NB4 (cell line): ENCODE results near the gene TXNDC15.

Experiments
- CTCF ChIP-seq: IDR thresholded peaks from one replicate; pipeline ENCODE4 v1.5.1; 2012; ENCODE audit warnings: low read depth, low read length
- MAX ChIP-seq: IDR thresholded peaks from 2 replicates; pipeline ENCODE4 v1.6.1; 2011; ENCODE audit warnings: low read depth, low read length
- MYC ChIP-seq: IDR thresholded peaks from 2 replicates; pipeline ENCODE4 v1.6.1; 2011; ENCODE audit warnings: low read depth, low read length
- POLR2A ChIP-seq: IDR thresholded peaks from 2 replicates; pipeline ENCODE4 v1.6.1; 2011; ENCODE audit warnings: mild to moderate bottlenecking; ENCODE audit not compliant: insufficient read length; ENCODE audit errors: extremely low read depth

DNA sequence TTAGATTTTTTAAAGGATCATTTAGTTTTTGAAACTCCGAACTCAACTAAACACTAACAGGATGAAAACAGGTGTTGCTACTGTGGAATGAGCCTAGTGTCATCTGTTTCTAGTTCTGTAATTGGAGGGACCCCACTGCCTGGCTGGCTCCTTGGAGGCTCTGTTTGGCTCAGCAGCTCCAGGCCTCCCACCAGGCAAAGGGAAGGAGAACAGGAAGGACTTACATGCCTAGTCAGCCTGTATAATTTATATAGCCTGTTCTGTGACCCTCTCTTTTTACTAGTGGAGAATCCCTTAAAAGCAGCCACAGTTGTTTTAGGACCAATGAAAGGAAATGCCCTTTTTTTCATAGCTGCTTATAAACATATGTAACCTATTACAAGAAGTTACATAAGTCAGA, 49.5 kb upstream of the TXNDC15 start:
- no peak for TF ChIP-seq MYC
- no peak for TF ChIP-seq CTCF
- no peak for TF ChIP-seq MAX
- TF ChIP-seq POLR2A: no peak
